ENCODE measurements around the gene ZNF774.

DNA sequence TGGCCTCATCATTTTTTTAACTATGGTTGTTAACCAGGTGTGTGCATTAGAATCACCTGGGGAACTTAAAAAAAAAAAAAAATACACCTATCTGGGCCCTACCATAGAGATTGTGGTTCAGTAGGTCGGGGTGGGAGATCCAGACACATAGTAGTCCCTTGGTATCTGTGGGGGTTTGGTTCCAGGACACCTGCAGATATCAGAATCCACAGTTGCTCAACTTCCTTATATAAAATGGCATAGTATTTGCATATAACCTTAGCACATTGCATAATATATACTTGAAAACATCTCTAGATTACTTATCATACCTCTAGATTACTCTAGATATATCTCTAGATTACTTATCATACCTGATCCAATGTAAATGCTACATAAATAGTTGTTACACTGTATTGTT, 41.0 kb downstream of the ZNF774 start:
- no peak for TF ChIP-seq POLR2A (IDR thresholded peaks at IDR 0.05; ENCODE audit: low read depth, low read length)
- no peak for TF ChIP-seq POU2F2 (IDR thresholded peaks at IDR 0.05; ENCODE audit: low read depth, low read length)
- no peak for TF ChIP-seq POLR2AphosphoS5 (IDR thresholded peaks at IDR 0.05; ENCODE audit: low read depth, low read length)
- TF ChIP-seq TAF1 (IDR thresholded peaks at IDR 0.05; ENCODE audit: low read depth, low read length), result no peak
- no peak for TF ChIP-seq SPI1 (IDR thresholded peaks at IDR 0.05; ENCODE audit: low read depth, low read length)
- no peak for TF ChIP-seq PAX5 (IDR thresholded peaks at IDR 0.05; ENCODE audit: insufficient read depth, low read length, severe bottlenecking)

All from GM12891 (cell line).